Sigmoid colon (tissue), 7 donors: ENCODE data around the gene NRL. TPM values are rescaled to one million over a fixed set of nuclear protein-coding genes. Genes with fewer than 3 reads are reported as not detected.
"Not testable (repeated sequence)": the region's sequence is repeated elsewhere in the genome, so short reads cannot be mapped to it uniquely, and the experiment has no call there.

Source experiments
- DNase-seq: peaks from one replicate; pipeline ENCODE4 v3.0.0-alpha.2; 2019
- H3K27ac ChIP-seq, 4 donors: fragments of 200-600 bp; sonication (generic); one replicate each; pipeline ENCODE4 v1.5.1; 2016 to 2019; ENCODE audit warnings: mild to moderate bottlenecking in 1 of 4
- H3K27me3 ChIP-seq, 3 donors: fragments of 200-600 bp; sonication (generic); one replicate each; pipeline ENCODE4 v1.5.1; 2019; ENCODE audit warnings: mild to moderate bottlenecking in 1 of 3
- H3K36me3 ChIP-seq, 4 donors: fragments of 200-600 bp; sonication (generic); one replicate each; pipeline ENCODE4 v1.5.1; 2016 to 2019
- H3K4me1 ChIP-seq, 4 donors: fragments of 200-600 bp; sonication (generic); one replicate each; pipeline ENCODE4 v1.5.1; 2017 to 2019
- H3K4me3 ChIP-seq, 4 donors: fragments of 200-600 bp; sonication (generic); one replicate each; pipeline ENCODE4 v1.5.1; 2017 to 2019; ENCODE audit warnings: mild to moderate bottlenecking in 2 of 4, moderate library complexity in 1 of 4
- H3K9me3 ChIP-seq, 4 donors: fragments of 200-600 bp in 3 of 4; sonication (generic) in 3 of 4; one replicate each; pipeline versions ENCODE4 v1.5.1 to v1.6.1; 2013 to 2019
- CTCF ChIP-seq, 4 experiments: fragments of 450-650 bp in 3 of 4; fragments of 200-600 bp in 1 of 4; IDR thresholded peaks; one replicate each; pipeline ENCODE4 v1.5.1; 2016 to 2019; ENCODE audit warnings: antibody characterized with exemption in 4 of 4, mild to moderate bottlenecking in 3 of 4, moderate library complexity in 2 of 4
- EP300 ChIP-seq, 4 donors: sonication (generic); formaldehyde crosslinking; IDR thresholded peaks; one replicate each; pipeline ENCODE4 v1.6.1; 2017; ENCODE audit warnings: antibody characterized with exemption in 4 of 4
- POLR2A ChIP-seq, 2 donors: fragments of 450-650 bp; IDR thresholded peaks; one replicate each; pipeline ENCODE4 v1.6.1; 2016; ENCODE audit warnings: antibody characterized with exemption in 2 of 2, mild to moderate bottlenecking in 2 of 2, moderate library complexity in 2 of 2
- POLR2AphosphoS5 ChIP-seq, 4 donors: sonication (generic); formaldehyde crosslinking; IDR thresholded peaks; one replicate each; pipeline ENCODE4 v1.6.1; 2017; ENCODE audit warnings: antibody characterized with exemption in 4 of 4
- WGBS, 2 donors: extraction: QIAGEN DNeasy Blood & Tissue Kit; methylation state at CpG; one replicate each; pipeline ENCODE4 v1.1.7; 2013; 5-methylcytosine and 5-hydroxymethylcytosine counted together
- intact Hi-C: fragments of 100-400 bp; cut with DNase I; formaldehyde crosslinking; loops from one replicate; pipeline ENCODE4 v1.15.1; 2023
- polyA plus RNA-seq, 3 donors: library from polyadenylated mRNA; stranded (reverse); fragments of 200-250 nt; gene quantifications; one replicate each; pipeline ENCODE4 v1.2.3, GENCODE V29; 2013
- small RNA-seq, 3 donors: library from RNA; depleted of rRNA; stranded (forward); fragments of <200 nt; gene quantifications; one replicate each; pipeline ENCODE3, GENCODE V24; 2016
- total RNA-seq, 4 donors: library from RNA; depleted of rRNA; stranded (reverse); fragments of >200 nt; gene quantifications; one replicate each; pipeline ENCODE4 v1.1.0, GENCODE V29; 2016
- donor health status: healthy with polysubstance abuse.
- donor health status: Bipolar disorder and iron deficiency.
- donor health status: healthy.

NRL gene
- total and polyA plus RNA-seq, 7 donors, result 0.71 to 2.9 (median 1.8) TPM

DNA sequence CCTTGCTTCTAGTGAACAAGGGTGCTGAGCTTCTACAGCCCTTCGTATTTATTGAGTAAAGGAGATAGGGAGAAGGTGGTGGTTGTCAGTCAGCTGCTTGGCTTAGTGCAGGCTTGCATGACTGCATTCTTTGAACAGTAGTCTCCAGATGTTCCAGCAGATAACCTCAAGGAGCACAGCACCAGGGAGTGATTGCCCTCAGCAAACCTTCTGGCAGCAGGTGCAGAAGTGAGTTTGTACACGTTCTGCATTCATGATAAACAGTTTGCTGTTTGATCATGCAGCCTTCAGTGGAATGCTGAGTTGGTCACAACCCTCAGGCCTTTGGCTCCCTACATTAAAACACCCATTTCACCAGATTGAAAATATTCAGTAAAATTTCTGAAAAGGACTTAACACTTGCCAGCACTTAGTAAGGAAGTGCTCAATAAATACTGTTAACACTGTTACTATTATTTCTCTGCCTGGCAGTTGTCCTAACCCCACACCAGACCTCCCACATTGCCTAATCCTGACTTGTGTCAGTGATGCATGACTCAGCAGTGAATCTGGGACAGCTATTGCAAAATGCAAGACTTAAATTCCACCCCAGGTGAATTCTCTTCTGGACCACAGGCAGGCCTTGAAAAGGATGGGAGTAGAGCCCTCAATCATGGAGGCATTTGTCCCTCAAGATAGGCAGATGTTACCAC is 81.9 kb downstream of the NRL start:
- WGBS, 2 donors, result 73 to 85% methylated on average over 2 of the region's 2 CpGs
- H3K9me3 ChIP-seq, result no peaks in the 10 kb centered on the region
- no peak overlapping the region for H3K27ac ChIP-seq
- DNase-seq, result no peak
- no peak for TF ChIP-seq POLR2A (IDR thresholded peaks at IDR 0.05)
- TF ChIP-seq CTCF (IDR thresholded peaks at IDR 0.05), result no peak
- no peak for TF ChIP-seq POLR2AphosphoS5 (IDR thresholded peaks at IDR 0.05)
- no peak for TF ChIP-seq EP300 (IDR thresholded peaks at IDR 0.05)
- intact Hi-C loops, result no loop called here
- H3K36me3 ChIP-seq, result no peaks in the 10 kb centered on the region
- no peaks in the 10 kb centered on the region for H3K27me3 ChIP-seq
- no peak overlapping the region for H3K4me3 ChIP-seq
- H3K4me1 ChIP-seq, result peaks cover 0 to 6% (median 0%) of the 10 kb centered on the region in 4 donors

DNA sequence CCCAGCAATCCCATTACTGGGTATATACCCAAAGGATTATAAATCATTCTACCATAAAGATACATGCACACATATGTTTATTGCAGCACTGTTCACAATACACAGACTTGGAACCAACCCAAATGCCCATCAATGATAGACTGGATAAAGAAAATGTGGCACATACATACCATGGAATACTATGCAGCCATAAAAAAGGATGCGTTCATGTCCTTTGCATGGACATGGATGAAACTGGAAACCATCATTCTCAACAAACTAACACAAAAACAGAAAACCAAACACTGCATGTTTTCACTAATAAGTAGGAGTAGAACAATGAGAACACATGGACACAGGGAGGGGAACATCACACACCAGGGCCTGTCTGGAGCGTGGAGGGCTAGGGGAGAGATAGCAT is 83.4 kb downstream of the NRL start:
- H3K36me3 ChIP-seq, H3K9me3 ChIP-seq, H3K4me1 ChIP-seq, H3K27me3 ChIP-seq, H3K4me3 ChIP-seq, H3K27ac ChIP-seq, intact Hi-C loops, DNase-seq: not testable (repeated sequence)
- 92 to 93% methylated on average over 2 of the region's 2 CpGs for WGBS, 2 donors

- DNase-seq, H3K36me3 ChIP-seq, H3K27me3 ChIP-seq, H3K4me1 ChIP-seq, intact Hi-C loops, H3K4me3 ChIP-seq, H3K9me3 ChIP-seq, H3K27ac ChIP-seq: not testable (repeated sequence)
- 95 to 99% methylated on average over 2 of the region's 3 CpGs for WGBS, 2 donors
Observed at GRCh38 chr14:24029687-24030086, 85.1 kb downstream of the NRL start.

Small RNAs within 50 kb of the gene (small RNA-seq; reads per million reads assigned to genes)
- 0.36 to 1.3 (median 0.51) reads per million in 3 donors for gene RNA5SP383

Other genes with a start within 250 kb of the NRL start
- gene DHRS4, start 161.2 kb downstream of the NRL start, total RNA-seq, result 10 to 100 TPM; 23.8 to 52.4 (median 37.8) TPM
- gene DHRS4, start 161.2 kb downstream of the NRL start, polyA plus RNA-seq, result 10 to 100 TPM; 71.1 to 87.1 (median 74.0) TPM
- 10 to 100 TPM in 3 of 4 donors, 1 to 10 TPM in 1; 8.0 to 20.0 (median 17.6) TPM for gene DHRS4L2, start 126.0 kb downstream of the NRL start, total RNA-seq
- 10 to 100 TPM; 57.1 to 62.7 (median 57.6) TPM for gene DHRS4L2, start 126.0 kb downstream of the NRL start, polyA plus RNA-seq
- 1 to 10 TPM in 2 of 4 donors, under 1 TPM in 2; 0.14 to 3.3 (median 0.62) TPM for gene CARMIL3, start 62.9 kb downstream of the NRL start, total RNA-seq
- gene CARMIL3, start 62.9 kb downstream of the NRL start, polyA plus RNA-seq, result 1 to 10 TPM in 1 of 3 donors, under 1 TPM in 2; under 0.01 to 1.7 (median 0.23) TPM
- gene CPNE6, start 43.4 kb downstream of the NRL start, total RNA-seq, result 1 to 10 TPM in 3 of 4 donors, not detected in 1; 1.8 to 3.3 (median 2.9) TPM
- under 1 TPM in 1 of 3 donors, not detected in 2; 0.42 TPM for gene CPNE6, start 43.4 kb downstream of the NRL start, polyA plus RNA-seq
- 10 to 100 TPM in 2 of 4 donors, 1 to 10 TPM in 2; 7.1 to 12.2 (median 9.2) TPM for gene PCK2, start 20.6 kb downstream of the NRL start, total RNA-seq
- 100 to 1,000 TPM in 1 of 3 donors, 10 to 100 TPM in 2; 66.1 to 109 (median 99.5) TPM for gene PCK2, start 20.6 kb downstream of the NRL start, polyA plus RNA-seq
- gene DCAF11, start 172 bp downstream of the NRL start, total RNA-seq, result 10 to 100 TPM; 37.7 to 82.9 (median 54.8) TPM
- 10 to 100 TPM; 70.9 to 79.8 (median 75.1) TPM for gene DCAF11, start 172 bp downstream of the NRL start, polyA plus RNA-seq
- under 1 TPM in 1 of 4 donors, not detected in 3; 0.33 TPM for gene FITM1, start 15.7 kb upstream of the NRL start, total RNA-seq
- 1 to 10 TPM in 1 of 3 donors, not detected in 2; 1.8 TPM for gene FITM1, start 15.7 kb upstream of the NRL start, polyA plus RNA-seq
- gene PSME1, start 21.2 kb upstream of the NRL start, total RNA-seq, result 100 to 1,000 TPM; 129 to 186 (median 152) TPM
- gene PSME1, start 21.2 kb upstream of the NRL start, polyA plus RNA-seq, result 100 to 1,000 TPM; 309 to 438 (median 416) TPM
- gene EMC9, start 26.6 kb upstream of the NRL start, total RNA-seq, result 10 to 100 TPM in 3 of 4 donors, 1 to 10 TPM in 1; 5.0 to 20.9 (median 12.9) TPM
- 10 to 100 TPM; 20.6 to 37.2 (median 30.8) TPM for gene EMC9, start 26.6 kb upstream of the NRL start, polyA plus RNA-seq
- 10 to 100 TPM; 26.2 to 43.5 (median 34.5) TPM for gene PSME2, start 31.7 kb upstream of the NRL start, total RNA-seq
- gene PSME2, start 31.7 kb upstream of the NRL start, polyA plus RNA-seq, result 100 to 1,000 TPM; 228 to 485 (median 356) TPM
- gene RNF31, start 32.5 kb upstream of the NRL start, total RNA-seq, result 10 to 100 TPM; 20.2 to 38.4 (median 29.7) TPM
- 10 to 100 TPM; 13.6 to 57.8 (median 37.8) TPM for gene RNF31, start 32.5 kb upstream of the NRL start, polyA plus RNA-seq
- 100 to 1,000 TPM in 1 of 4 donors, 10 to 100 TPM in 3; 54.6 to 103 (median 56.1) TPM for gene IRF9, start 46.3 kb upstream of the NRL start, total RNA-seq
- gene IRF9, start 46.3 kb upstream of the NRL start, polyA plus RNA-seq, result 100 to 1,000 TPM in 1 of 3 donors, 10 to 100 TPM in 2; 46.2 to 115 (median 51.8) TPM
- 10 to 100 TPM in 2 of 4 donors, 1 to 10 TPM in 2; 4.6 to 24.1 (median 8.3) TPM for gene REC8, start 57.1 kb upstream of the NRL start, total RNA-seq
- gene REC8, start 57.1 kb upstream of the NRL start, polyA plus RNA-seq, result 10 to 100 TPM in 1 of 3 donors, 1 to 10 TPM in 2; 1.8 to 21.7 (median 2.5) TPM
- 10 to 100 TPM; 11.0 to 37.1 (median 13.2) TPM for gene IPO4, start 73.9 kb upstream of the NRL start, total RNA-seq
- gene IPO4, start 73.9 kb upstream of the NRL start, polyA plus RNA-seq, result 10 to 100 TPM in 1 of 3 donors, 1 to 10 TPM in 2; 3.0 to 24.4 (median 5.4) TPM
- gene TM9SF1, start 80.5 kb upstream of the NRL start, total RNA-seq, result 10 to 100 TPM; 29.6 to 36.9 (median 34.7) TPM
- gene TM9SF1, start 80.5 kb upstream of the NRL start, polyA plus RNA-seq, result 10 to 100 TPM in 2 of 3 donors, 1 to 10 TPM in 1; 7.9 to 37.2 (median 10.8) TPM
- gene TSSK4, start 90.7 kb upstream of the NRL start, total RNA-seq, result under 1 TPM in 1 of 4 donors, not detected in 3; 0.66 TPM
- gene TSSK4, start 90.7 kb upstream of the NRL start, polyA plus RNA-seq, result under 1 TPM in 1 of 3 donors, not detected in 2; 0.22 TPM
- 100 to 1,000 TPM in 2 of 4 donors, 10 to 100 TPM in 2; 65.6 to 149 (median 102) TPM for gene CHMP4A, start 98.5 kb upstream of the NRL start, total RNA-seq
- gene CHMP4A, start 98.5 kb upstream of the NRL start, polyA plus RNA-seq, result 100 to 1,000 TPM in 2 of 3 donors, 10 to 100 TPM in 1; 81.6 to 116 (median 109) TPM
- gene MDP1, start 101.1 kb upstream of the NRL start, total RNA-seq, result 10 to 100 TPM; 22.4 to 31.7 (median 26.5) TPM
- gene MDP1, start 101.1 kb upstream of the NRL start, polyA plus RNA-seq, result 10 to 100 TPM; 15.1 to 34.2 (median 28.8) TPM
- gene NEDD8, start 117.4 kb upstream of the NRL start, total RNA-seq, result 100 to 1,000 TPM; 104 to 217 (median 189) TPM
- 100 to 1,000 TPM; 204 to 243 (median 221) TPM for gene NEDD8, start 117.4 kb upstream of the NRL start, polyA plus RNA-seq
- gene GMPR2, start 118.0 kb upstream of the NRL start, total RNA-seq, result 10 to 100 TPM; 44.3 to 63.9 (median 48.3) TPM
- 10 to 100 TPM; 56.5 to 97.1 (median 58.9) TPM for gene GMPR2, start 118.0 kb upstream of the NRL start, polyA plus RNA-seq
- gene TINF2, start 127.7 kb upstream of the NRL start, total RNA-seq, result 10 to 100 TPM; 36.6 to 55.3 (median 50.1) TPM
- gene TINF2, start 127.7 kb upstream of the NRL start, polyA plus RNA-seq, result 10 to 100 TPM; 41.4 to 54.1 (median 43.5) TPM
- 1 to 10 TPM in 2 of 4 donors, under 1 TPM in 1, not detected in 1; 0.33 to 1.1 (median 1.1) TPM for gene TGM1, start 148.2 kb upstream of the NRL start, total RNA-seq
- 1 to 10 TPM in 1 of 3 donors, under 1 TPM in 2; 0.60 to 2.7 (median 0.69) TPM for gene TGM1, start 148.2 kb upstream of the NRL start, polyA plus RNA-seq
- gene RABGGTA, start 156.6 kb upstream of the NRL start, total RNA-seq, result 10 to 100 TPM; 14.0 to 25.2 (median 20.0) TPM
- 10 to 100 TPM; 27.3 to 32.4 (median 31.9) TPM for gene RABGGTA, start 156.6 kb upstream of the NRL start, polyA plus RNA-seq
- gene DHRS1, start 184.8 kb upstream of the NRL start, total RNA-seq, result 10 to 100 TPM; 13.9 to 34.6 (median 29.3) TPM
- gene DHRS1, start 184.8 kb upstream of the NRL start, polyA plus RNA-seq, result 10 to 100 TPM; 39.6 to 56.6 (median 40.8) TPM
- gene NOP9, start 184.9 kb upstream of the NRL start, total RNA-seq, result 10 to 100 TPM; 12.8 to 16.8 (median 14.9) TPM
- 10 to 100 TPM in 2 of 3 donors, 1 to 10 TPM in 1; 7.8 to 29.0 (median 11.3) TPM for gene NOP9, start 184.9 kb upstream of the NRL start, polyA plus RNA-seq
- gene CIDEB, start 193.0 kb upstream of the NRL start, total RNA-seq, result 1 to 10 TPM; 4.7 to 9.5 (median 8.0) TPM
- gene CIDEB, start 193.0 kb upstream of the NRL start, polyA plus RNA-seq, result 1 to 10 TPM; 7.2 to 8.6 (median 7.2) TPM
- 1 to 10 TPM; 2.5 to 5.5 (median 4.3) TPM for gene LTB4R2, start 195.2 kb upstream of the NRL start, total RNA-seq
- gene LTB4R2, start 195.2 kb upstream of the NRL start, polyA plus RNA-seq, result 1 to 10 TPM in 1 of 3 donors, under 1 TPM in 1, not detected in 1; under 0.01 to 3.9 TPM
- 1 to 10 TPM; 2.1 to 4.2 (median 2.9) TPM for gene LTB4R, start 196.6 kb upstream of the NRL start, total RNA-seq
- gene LTB4R, start 196.6 kb upstream of the NRL start, polyA plus RNA-seq, result 1 to 10 TPM in 2 of 3 donors, under 1 TPM in 1; 0.60 to 9.8 (median 2.1) TPM
- 10 to 100 TPM in 3 of 4 donors, 1 to 10 TPM in 1; 8.1 to 36.0 (median 17.7) TPM for gene ADCY4, start 220.1 kb upstream of the NRL start, total RNA-seq
- 10 to 100 TPM in 1 of 3 donors, 1 to 10 TPM in 2; 1.4 to 16.5 (median 2.4) TPM for gene ADCY4, start 220.1 kb upstream of the NRL start, polyA plus RNA-seq
- gene RIPK3, start 225.0 kb upstream of the NRL start, total RNA-seq, result 10 to 100 TPM in 1 of 4 donors, 1 to 10 TPM in 3; 2.6 to 12.5 (median 3.7) TPM
- 10 to 100 TPM; 28.8 to 66.4 (median 43.5) TPM for gene RIPK3, start 225.0 kb upstream of the NRL start, polyA plus RNA-seq